Neural progenitor cell (in vitro differentiated cells): ENCODE measurements around the gene SGSM1.

Experiments used
- CTCF ChIP-seq: fragments of 200-600 bp; sonication (generic); IDR thresholded peaks from 2 replicates; pipeline ENCODE4 v1.5.1; 2017; ENCODE audit warnings: antibody characterized with exemption, mild to moderate bottlenecking
- EZH2 ChIP-seq: fragments of 200-600 bp; sonication (generic); IDR thresholded peaks from 2 replicates; pipeline ENCODE4 v1.6.1; 2017; ENCODE audit warnings: antibody characterized with exemption, mild to moderate bottlenecking, moderate library complexity

GRCh38 chr22:24952837-24953383, 146.9 kb downstream of the SGSM1 start:
- TF ChIP-seq CTCF (no peak), EZH2 (no peak)
